Activated T-cell treated with anti-CD3 and anti-CD28 coated beads, Interleukin-2, amount 50 U/mL, for 4 hours (primary cell): Measurements from ENCODE around the gene SLC25A48. TPM values are rescaled to one million over a fixed set of nuclear protein-coding genes. Genes with fewer than 3 reads are reported as not detected.
A peak's percentile ranks its signal among the peaks of the same experiment; 100 is the strongest.

Experiments used
- ATAC-seq, 2 donors: fragments of 200-7000 bp; cut with Tn5 transposase; one replicate each; pipeline ENCODE4 v1.10.0; 2021
- DNase-seq: peaks from one replicate; pipeline ENCODE4 v3.0.0-alpha.2; 2020
- H3K27me3 Mint-ChIP-seq: one replicate; pipeline ENCODE4 v1.8.0; 2021; ENCODE audit warnings: low read depth, mixed read lengths
- H3K36me3 Mint-ChIP-seq: one replicate; pipeline ENCODE4 v1.8.0; 2022; ENCODE audit warnings: mixed read lengths; ENCODE audit not compliant: insufficient read depth
- H3K4me1 Mint-ChIP-seq: one replicate; pipeline ENCODE4 v1.8.0; 2021; ENCODE audit warnings: low read depth, mixed read lengths
- H3K4me3 Mint-ChIP-seq: one replicate; pipeline ENCODE4 v1.8.0; 2021; ENCODE audit warnings: mild to moderate bottlenecking, moderate library complexity, mixed read lengths
- H3K9me3 Mint-ChIP-seq: one replicate; pipeline ENCODE4 v1.8.0; 2021; ENCODE audit warnings: mixed read lengths
- total RNA-seq, 3 donors: library from RNA; stranded (reverse); gene quantifications; one replicate each; pipeline ENCODE4 v1.2.1, GENCODE V29; 2021

Gene SLC25A48
- total RNA-seq, 3 donors from 2014 or later = not detected

DNA sequence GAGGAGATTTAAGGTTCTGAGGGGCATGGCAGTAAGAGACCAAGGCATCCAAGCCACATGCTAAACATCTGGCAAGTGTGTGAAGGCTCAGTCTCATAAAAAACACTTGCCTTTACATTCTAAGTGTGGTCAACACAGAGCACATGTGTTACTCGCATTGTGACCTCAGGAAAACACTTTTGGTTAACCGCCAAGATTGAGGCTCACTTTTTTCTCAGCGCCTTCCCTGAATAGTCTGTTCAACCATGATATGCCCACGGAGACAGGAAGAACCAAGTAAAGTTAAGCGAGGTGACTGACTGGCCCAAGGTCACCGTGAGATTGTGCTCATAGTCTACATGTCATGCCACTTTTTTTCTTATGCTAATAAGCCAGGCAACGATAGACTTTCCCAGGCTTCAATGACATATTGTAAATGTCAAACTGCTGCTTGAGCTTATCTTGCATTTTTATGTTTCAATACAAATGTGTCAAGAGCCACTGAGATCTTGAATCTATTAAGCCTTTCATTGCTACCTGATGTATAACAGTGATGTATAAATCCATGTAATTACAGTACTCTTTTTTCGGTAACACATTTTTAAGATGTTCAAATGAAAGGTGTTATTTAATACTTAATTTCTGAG is 82.3 kb downstream of the SLC25A48 start:
- DNase-seq = no peak
- Mint-ChIP-seq H3K4me3 (no peak overlapping the region), H3K9me3 (peaks cover 3% of the 10 kb centered on the region), H3K36me3 (no peaks in the 10 kb centered on the region), H3K4me1 (peaks cover 15% of the 10 kb centered on the region), H3K27me3 (peaks cover 29% of the 10 kb centered on the region)
- ATAC-seq = peak; percentile 17 to 20

DNA sequence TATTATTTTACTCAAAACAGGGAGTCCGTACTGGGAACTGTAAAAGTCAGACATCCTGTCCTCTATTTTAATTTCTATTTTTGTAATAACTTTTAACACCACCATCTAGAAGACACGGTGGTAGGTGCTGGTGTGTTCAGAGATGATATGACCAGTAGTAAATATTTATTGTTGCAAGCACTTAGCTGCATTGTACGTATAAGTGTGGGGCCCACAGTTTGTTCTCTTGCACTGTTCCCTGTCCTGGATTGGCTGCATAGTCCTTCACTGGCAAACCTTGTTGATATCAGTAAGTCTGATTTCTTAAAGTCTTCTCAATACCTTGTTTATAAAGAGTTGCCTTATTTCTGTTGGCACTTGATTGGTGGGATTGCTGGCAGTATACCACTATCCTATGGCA is 85.7 kb downstream of the SLC25A48 start:
- H3K9me3 Mint-ChIP-seq = no peaks in the 10 kb centered on the region

DNA sequence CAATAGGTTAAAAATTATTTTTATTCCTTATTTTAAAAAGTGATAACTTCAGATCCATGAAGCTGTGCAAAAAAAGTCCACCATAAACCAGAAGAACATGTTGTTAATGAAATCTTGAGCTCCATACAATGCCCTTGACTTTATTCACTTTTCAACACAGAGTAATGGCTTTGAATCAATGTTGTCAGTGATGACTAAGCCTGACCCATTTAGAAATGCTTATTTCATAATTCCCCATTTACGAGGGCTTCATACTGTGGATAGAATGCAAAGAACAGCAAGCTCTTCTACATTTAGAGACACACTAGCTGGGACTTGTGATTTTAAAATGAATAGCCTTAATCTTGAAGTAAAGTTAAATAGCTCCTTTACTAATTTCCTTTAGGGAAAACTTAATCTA is 86.9 kb downstream of the SLC25A48 start:
- ATAC-seq = no peak
- Mint-ChIP-seq H3K4me3 (no peak overlapping the region), H3K36me3 (no peaks in the 10 kb centered on the region), H3K27me3 (peaks cover 37% of the 10 kb centered on the region), H3K4me1 (peaks cover 3% of the 10 kb centered on the region), H3K9me3 (no peaks in the 10 kb centered on the region)
- DNase-seq = no peak

More for the DNA sequence above, 85.7 kb downstream of the SLC25A48 start:
- Mint-ChIP-seq H3K27me3 (peaks cover 31% of the 10 kb centered on the region), H3K4me1 (peaks cover 6% of the 10 kb centered on the region), H3K4me3 (no peak overlapping the region), H3K36me3 (no peaks in the 10 kb centered on the region)
- DNase-seq = no peak
- ATAC-seq = no peak

DNA sequence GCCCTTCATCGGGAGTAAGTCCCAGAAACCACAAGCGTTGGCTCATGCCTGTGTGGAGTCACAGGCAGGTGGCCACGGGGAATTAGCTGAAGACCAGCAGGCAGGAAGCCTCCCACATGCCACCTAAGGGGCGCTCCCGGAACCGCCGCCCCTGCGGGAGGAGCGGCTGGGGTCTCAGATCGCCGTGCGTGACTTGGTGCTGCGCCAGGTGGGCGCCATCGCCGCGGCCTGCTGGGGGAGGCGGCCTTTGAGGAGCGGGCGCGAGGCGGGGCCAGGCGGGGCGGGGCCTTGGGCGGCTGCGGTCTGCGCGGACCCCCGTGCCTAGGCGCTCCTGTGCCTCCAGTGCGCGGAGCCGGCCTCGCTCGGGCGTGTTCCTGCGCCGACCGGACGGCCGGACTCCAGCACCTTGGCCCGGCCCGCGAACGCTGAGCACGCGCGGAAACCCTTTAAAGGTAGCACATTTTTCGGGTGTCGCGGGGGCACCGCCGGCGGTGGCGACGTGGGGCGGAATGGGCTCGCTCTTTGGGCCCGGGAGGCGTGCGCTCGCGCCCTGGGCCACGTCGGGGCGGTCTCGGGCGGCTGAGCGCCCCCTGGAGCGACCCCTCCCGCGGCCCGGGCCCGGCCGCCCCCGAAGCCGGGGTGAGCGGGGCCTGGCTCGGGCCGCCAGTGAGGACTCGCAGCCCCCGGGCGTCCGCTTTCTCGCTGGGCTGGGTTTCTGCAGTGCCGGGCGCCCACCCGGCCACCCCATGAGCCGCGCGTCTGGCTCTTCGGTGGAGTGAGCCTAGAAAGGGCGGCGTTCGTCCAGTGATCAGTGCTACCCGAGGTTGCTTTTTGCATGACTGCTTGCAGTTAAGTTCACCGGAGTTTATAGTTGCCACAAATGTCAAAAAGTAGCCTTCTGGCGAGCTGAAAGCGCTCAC is 95.8 kb downstream of the SLC25A48 start:
- peak; percentile 14 to 21 for ATAC-seq
- no peaks in the 10 kb centered on the region for H3K36me3 Mint-ChIP-seq
- no peak overlapping the region for H3K4me3 Mint-ChIP-seq
- DNase-seq = no peak
- H3K27me3 Mint-ChIP-seq = peaks cover 56% of the 10 kb centered on the region
- H3K4me1 Mint-ChIP-seq = no peaks in the 10 kb centered on the region
- H3K9me3 Mint-ChIP-seq = peaks cover 4% of the 10 kb centered on the region

DNA sequence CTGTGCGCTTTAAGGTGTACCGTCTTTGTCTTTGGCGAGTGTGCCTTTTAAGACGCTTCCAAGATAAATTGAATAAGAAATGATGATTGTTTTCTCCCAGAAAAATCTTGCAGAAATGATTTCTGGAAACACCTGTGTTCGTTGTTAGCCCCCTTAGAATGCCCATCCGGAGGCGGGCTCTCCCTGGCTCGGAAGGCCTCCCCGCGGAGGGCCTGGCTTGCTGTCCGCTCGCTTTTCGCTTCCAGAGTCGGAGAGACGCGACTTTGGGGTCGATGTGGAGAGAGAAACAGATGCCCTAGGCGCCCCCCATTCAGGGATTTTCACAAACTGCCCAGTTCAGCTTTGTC is 96.5 kb downstream of the SLC25A48 start:
- Mint-ChIP-seq H3K36me3 (no peaks in the 10 kb centered on the region), H3K9me3 (peaks cover 4% of the 10 kb centered on the region), H3K4me3 (no peak overlapping the region), H3K4me1 (no peaks in the 10 kb centered on the region), H3K27me3 (peaks cover 57% of the 10 kb centered on the region)
- DNase-seq (no peak), ATAC-seq (no peak)

DNA sequence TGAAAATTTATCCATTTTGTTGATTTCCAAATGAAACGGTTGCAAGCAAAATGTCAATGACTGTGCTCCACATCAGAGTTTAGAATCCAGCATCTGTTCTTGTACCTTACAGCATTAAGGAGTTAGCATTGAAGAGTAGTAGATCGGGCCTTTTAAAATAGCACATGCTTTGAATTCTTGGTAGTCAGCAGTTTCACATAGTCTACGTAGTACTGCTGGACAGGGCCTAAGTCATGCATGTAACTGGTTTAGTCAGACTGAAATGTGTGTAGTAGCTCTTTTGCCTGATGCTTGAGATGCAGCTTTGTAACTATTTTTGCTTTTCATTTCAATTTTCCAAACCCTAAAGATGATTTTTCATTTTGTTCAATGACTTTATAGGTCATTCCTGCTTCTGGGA is 100.5 kb downstream of the SLC25A48 start:
- DNase-seq = no peak
- Mint-ChIP-seq H3K4me3 (no peak overlapping the region), H3K36me3 (no peaks in the 10 kb centered on the region), H3K27me3 (peaks cover 26% of the 10 kb centered on the region), H3K4me1 (no peaks in the 10 kb centered on the region), H3K9me3 (no peaks in the 10 kb centered on the region)
- no peak for ATAC-seq

DNA sequence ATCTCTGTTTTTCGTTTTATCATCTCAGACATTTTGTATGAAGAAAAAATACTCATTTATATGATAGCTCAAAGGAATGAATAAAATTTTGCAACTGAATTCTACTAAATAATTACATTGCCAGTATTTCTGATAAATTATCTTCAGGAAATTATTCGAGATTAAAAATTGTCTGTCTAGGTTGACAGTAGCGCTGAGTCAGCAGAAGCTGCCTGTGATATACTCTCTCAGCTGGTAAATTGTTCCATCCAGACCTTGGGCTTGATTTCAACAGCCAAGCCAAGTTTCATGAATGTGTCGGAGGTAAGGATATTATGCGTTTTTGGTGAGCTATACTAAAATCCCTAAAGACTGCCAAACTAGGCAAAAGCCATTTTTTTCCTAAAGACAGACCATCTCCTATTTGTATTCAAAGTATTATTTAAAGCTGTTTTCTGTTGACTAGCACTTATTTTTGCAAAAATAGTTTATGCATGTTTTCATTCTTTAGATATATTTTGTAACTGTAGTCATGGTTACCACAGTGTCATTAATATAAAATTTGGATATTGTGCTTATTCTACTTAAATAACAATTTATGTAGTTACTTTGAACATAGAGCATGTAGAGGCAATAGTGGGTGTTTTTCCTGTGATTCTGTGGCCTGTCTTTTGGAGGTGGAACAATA is 102.9 kb downstream of the SLC25A48 start:
- H3K4me1 Mint-ChIP-seq = no peaks in the 10 kb centered on the region
- H3K9me3 Mint-ChIP-seq = no peaks in the 10 kb centered on the region
- ATAC-seq = no peak
- no peak overlapping the region for H3K4me3 Mint-ChIP-seq
- H3K36me3 Mint-ChIP-seq = no peaks in the 10 kb centered on the region
- no peak for DNase-seq
- H3K27me3 Mint-ChIP-seq = peaks cover 21% of the 10 kb centered on the region

Other genes starting within 250 kb of the SLC25A48 start
- 100 to 1,000 TPM in 2 of 3 donors, 10 to 100 TPM in 1; 74.3 to 198 (median 134) TPM for gene IL9, start 61.2 kb downstream of the SLC25A48 start, total RNA-seq
- gene LECT2, start 120.3 kb downstream of the SLC25A48 start, total RNA-seq = not detected
- under 1 TPM; 0.81 to 0.84 (median 0.82) TPM for gene TGFBI, start 194.3 kb downstream of the SLC25A48 start, total RNA-seq